Activated T-helper 1 cell treated with anti-CD3 and anti-CD28 coated beads, Interleukin-12 subunit alpha, Interleukin-12 subunit beta, Interleukin-2, Interleukin-4 antibody, amounts not matched to agents 30 ng/mL and 10 ng/mL and 1 ng/mL, durations not matched to agents 14 hours and 24 hours and 36 hours (primary cell): ENCODE results near the gene HYAL3. TPM values are rescaled to one million over a fixed set of nuclear protein-coding genes. Genes with fewer than 3 reads are reported as not detected.
A peak's percentile ranks its signal among the peaks of the same experiment; 100 is the strongest.

Experiments used
- DNase-seq: peaks from one replicate; pipeline ENCODE4 v3.0.0; 2021; ENCODE audit warnings: low spot score
- H3K27ac Mint-ChIP-seq: one replicate; pipeline ENCODE4 v1.8.0; 2021; ENCODE audit warnings: mild to moderate bottlenecking, mixed read lengths
- H3K27me3 Mint-ChIP-seq: one replicate; pipeline ENCODE4 v1.8.0; 2022; ENCODE audit warnings: mild to moderate bottlenecking, moderate library complexity, mixed read lengths; ENCODE audit not compliant: insufficient read depth
- H3K36me3 Mint-ChIP-seq: one replicate; pipeline ENCODE4 v1.8.0; 2021; ENCODE audit warnings: low read depth, mixed read lengths
- H3K4me1 Mint-ChIP-seq: one replicate; pipeline ENCODE4 v1.8.0; 2021; ENCODE audit warnings: low read depth, mixed read lengths
- H3K4me3 Mint-ChIP-seq: one replicate; pipeline ENCODE4 v1.8.0; 2021; ENCODE audit warnings: mild to moderate bottlenecking, moderate library complexity, mixed read lengths
- H3K9me3 Mint-ChIP-seq: one replicate; pipeline ENCODE4 v1.8.0; 2021; ENCODE audit warnings: mixed read lengths
- intact Hi-C: fragments of 100-400 bp; cut with micrococcal nuclease; formaldehyde crosslinking; loops from one replicate; pipeline ENCODE4 v1.15.1; 2024
- total RNA-seq: library from RNA; stranded (reverse); gene quantifications from 2 replicates; pipeline ENCODE4 v1.2.3, GENCODE V29; 2022

HYAL3 gene
- total RNA-seq, 1 donor from 2014 or later, result 8.0 TPM

GRCh38 chr3:50297896-50298725, 1.1 kb downstream of the HYAL3 start:
- Mint-ChIP-seq H3K27me3 (no peaks in the 10 kb centered on the region), H3K9me3 (no peaks in the 10 kb centered on the region), H3K4me3 (peak overlapping the region; percentile 94), H3K4me1 (peaks cover 15% of the 10 kb centered on the region), H3K36me3 (no peaks in the 10 kb centered on the region), H3K27ac (peak overlapping the region; percentile 95)
- intact Hi-C loops, result loop anchor here (2.0 to 5.0 kb wide), 4 partner anchors 357 to 1901 kb away; partner anchors contain the start of genes ALAS1, APEH, RBM6 and TRAIP
- DNase-seq, result no peak

DNA sequence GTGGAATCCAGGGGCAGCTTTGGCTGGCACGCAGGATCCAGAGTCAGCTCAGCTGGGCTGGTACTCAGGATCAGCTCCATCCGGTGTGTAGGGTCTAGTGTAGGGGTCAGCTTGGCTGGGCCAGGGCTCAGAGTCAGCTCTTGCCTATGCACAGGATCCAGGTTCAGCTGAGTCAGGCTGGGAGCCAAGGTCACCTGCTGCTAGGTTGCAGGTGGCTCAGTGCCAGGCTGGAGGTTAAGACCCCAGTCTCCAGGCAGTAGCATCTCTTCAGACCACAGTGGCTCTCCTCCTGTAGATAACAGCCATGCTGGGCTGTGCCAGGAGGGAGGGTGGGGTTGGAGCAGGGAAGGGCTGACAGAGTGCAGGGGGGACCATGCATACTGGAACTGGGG, 1.8 kb downstream of the HYAL3 start:
- DNase-seq, result no peak
- Mint-ChIP-seq H3K9me3 (no peaks in the 10 kb centered on the region), H3K4me3 (peak overlapping the region; percentile 94), H3K27ac (no peak overlapping the region), H3K36me3 (no peaks in the 10 kb centered on the region), H3K27me3 (no peaks in the 10 kb centered on the region), H3K4me1 (peaks cover 22% of the 10 kb centered on the region)
- intact Hi-C loops, result loop anchor here (5.0 kb wide), 1 partner anchor 625 kb away; the partner anchor contains the start of gene APEH

DNA sequence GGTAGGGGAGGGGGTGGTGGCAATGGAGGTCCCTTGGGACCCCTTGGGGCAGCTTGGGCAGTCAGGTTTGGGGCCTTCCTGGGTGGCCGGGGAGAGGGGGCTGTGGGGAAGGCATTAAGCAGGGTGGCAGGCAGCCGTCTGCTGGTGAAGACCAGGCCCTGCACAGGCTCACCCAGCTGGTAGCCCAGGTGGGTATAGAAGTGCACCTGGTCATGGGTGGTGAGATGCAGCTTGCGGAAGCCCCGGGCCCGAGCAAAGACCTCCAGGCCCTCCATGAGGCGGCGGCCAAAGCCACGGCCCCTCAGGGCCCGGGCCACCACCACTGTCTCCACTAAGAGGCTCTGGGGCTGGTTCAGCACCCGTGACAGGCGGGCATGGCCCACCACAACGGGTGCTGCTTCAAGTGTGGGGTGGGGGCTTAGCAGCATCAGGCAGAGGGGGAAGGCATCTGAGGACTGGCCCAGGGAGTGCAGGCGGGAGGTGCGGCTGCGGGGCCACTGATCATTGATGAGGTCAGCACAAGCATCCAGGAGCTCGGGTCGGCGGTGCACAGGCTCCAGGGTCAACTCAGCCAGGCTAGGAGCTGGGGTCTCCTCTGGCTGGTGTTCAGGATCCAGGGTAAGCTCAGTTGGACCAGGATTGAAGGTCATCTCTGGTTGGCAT, 2.4 kb downstream of the HYAL3 start:
- DNase-seq, result no peak
- Mint-ChIP-seq H3K27ac (no peak overlapping the region), H3K9me3 (no peaks in the 10 kb centered on the region)

GRCh38 chr3:50295553-50296431, 3.4 kb downstream of the HYAL3 start:
- Mint-ChIP-seq H3K4me1 (peaks cover 29% of the 10 kb centered on the region), H3K27ac (peak overlapping the region; percentile 5), H3K36me3 (peaks cover 4% of the 10 kb centered on the region), H3K27me3 (no peaks in the 10 kb centered on the region), H3K4me3 (no peak overlapping the region), H3K9me3 (no peaks in the 10 kb centered on the region)
- DNase-seq, result no peak
- intact Hi-C loops, result loop anchor here (5.0 kb wide), 1 partner anchor 623 kb away; the partner anchor contains the start of gene APEH

More for the DNA sequence above, 2.4 kb downstream of the HYAL3 start:
- Mint-ChIP-seq H3K4me3 (peak overlapping the region; percentile 53), H3K4me1 (peaks cover 23% of the 10 kb centered on the region), H3K27me3 (no peaks in the 10 kb centered on the region), H3K36me3 (no peaks in the 10 kb centered on the region)
- intact Hi-C loops, result loop anchor here (5.0 kb wide), 1 partner anchor 625 kb away; the partner anchor contains the start of gene APEH

- Mint-ChIP-seq H3K4me3 (no peak overlapping the region), H3K27me3 (no peaks in the 10 kb centered on the region), H3K36me3 (peaks cover 8% of the 10 kb centered on the region), H3K9me3 (no peaks in the 10 kb centered on the region), H3K4me1 (peaks cover 20% of the 10 kb centered on the region), H3K27ac (no peak overlapping the region)
- intact Hi-C loops, result loop anchor here (5.0 kb wide), 1 partner anchor 622 kb away; the partner anchor contains the start of gene APEH
- DNase-seq, result no peak
Observed at GRCh38 chr3:50294492-50295403, 4.5 kb downstream of the HYAL3 start.

DNA sequence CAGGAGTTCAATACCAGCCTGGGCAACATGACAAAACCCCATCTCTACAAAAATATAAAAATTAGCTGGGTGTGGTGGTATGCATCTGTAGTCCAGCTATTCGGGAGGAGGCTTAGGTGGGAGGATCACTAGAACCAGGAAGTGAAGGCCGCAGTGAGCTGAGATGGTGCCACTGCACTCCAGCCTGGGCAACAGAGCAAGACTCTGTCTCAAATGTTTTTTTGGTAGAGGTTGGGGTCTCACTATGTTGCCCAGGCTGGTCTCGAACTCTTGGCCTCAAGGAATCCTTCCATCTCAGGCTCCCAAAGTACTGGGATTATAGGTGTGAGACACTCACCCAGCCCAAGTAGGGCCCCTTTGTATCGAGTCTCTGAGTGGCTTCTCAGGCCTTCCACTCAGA, 5.1 kb downstream of the HYAL3 start:
- no peak overlapping the region for H3K4me3 Mint-ChIP-seq
- no peaks in the 10 kb centered on the region for H3K27me3 Mint-ChIP-seq
- no peak for DNase-seq
- H3K9me3 Mint-ChIP-seq, result no peaks in the 10 kb centered on the region
- intact Hi-C loops, result no loop called here
- peaks cover 19% of the 10 kb centered on the region for H3K4me1 Mint-ChIP-seq
- no peak overlapping the region for H3K27ac Mint-ChIP-seq
- H3K36me3 Mint-ChIP-seq, result peaks cover 8% of the 10 kb centered on the region

DNA sequence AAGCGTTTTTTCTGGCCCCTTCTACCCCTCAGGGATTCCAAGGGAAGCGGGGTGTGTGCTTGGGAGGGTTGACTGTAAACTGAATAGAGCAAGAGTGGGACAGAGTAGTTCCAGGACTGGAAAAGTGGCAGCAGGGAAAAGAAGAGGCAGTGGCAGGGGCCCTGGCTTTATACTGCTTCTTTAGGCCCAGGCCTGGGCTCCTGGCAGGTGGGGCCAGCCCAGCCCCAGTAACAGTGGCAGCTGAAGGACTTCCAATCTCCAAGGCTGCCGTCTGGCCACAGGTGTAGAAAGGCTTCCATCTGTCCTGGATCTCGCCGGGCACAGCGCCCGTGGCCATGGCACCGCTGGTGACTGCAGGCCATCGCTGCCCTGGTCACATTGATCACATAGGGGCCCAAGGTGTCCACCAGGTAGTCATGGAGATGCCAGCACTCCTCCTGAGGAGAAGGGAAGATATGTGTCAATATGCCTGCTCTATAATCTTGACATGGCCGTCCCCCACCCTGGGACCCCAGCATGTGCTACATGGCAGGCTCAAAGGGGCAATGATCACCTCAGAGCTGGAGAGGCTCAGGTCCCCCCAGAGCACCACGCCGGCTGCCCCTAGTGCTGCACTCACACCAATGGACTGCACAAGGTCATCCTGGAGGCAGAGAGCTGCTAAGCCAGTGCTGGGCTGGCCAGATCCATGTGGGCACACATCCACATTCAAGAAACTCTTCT, 6.0 kb downstream of the HYAL3 start:
- Mint-ChIP-seq H3K27ac (peak overlapping the region; percentile 83), H3K27me3 (no peaks in the 10 kb centered on the region), H3K9me3 (no peaks in the 10 kb centered on the region), H3K4me3 (peak overlapping the region; percentile 96), H3K4me1 (peaks cover 18% of the 10 kb centered on the region), H3K36me3 (peaks cover 13% of the 10 kb centered on the region)
- no peak for DNase-seq
- intact Hi-C loops, result loop anchor here (2.0 kb wide), 2 partner anchors 32 to 822 kb away; partner anchors contain the start of gene DAG1

GRCh38 chr3:50292159-50293078, 6.8 kb downstream of the HYAL3 start, which contains the start of gene IFRD2:
Gene IFRD2, minus strand, starts transcription at chr3:50292429. Its CDS starts 155 bp downstream, at chr3:50292274.
- intact Hi-C loops, result loop anchor here (1.0 to 2.0 kb wide), 11 partner anchors 29 to 822 kb away; partner anchors contain the start of genes DAG1, HEMK1, MON1A and TMEM115
- no peaks in the 10 kb centered on the region for H3K27me3 Mint-ChIP-seq
- H3K4me1 Mint-ChIP-seq, result peaks cover 14% of the 10 kb centered on the region
- H3K27ac Mint-ChIP-seq, result peak within 1 kb of the TSS; percentile 83
- peak; percentile 95 for DNase-seq
- H3K36me3 Mint-ChIP-seq, result peaks cover 14% of the 10 kb centered on the region
- no peaks in the 10 kb centered on the region for H3K9me3 Mint-ChIP-seq
- H3K4me3 Mint-ChIP-seq, result peak within 1 kb of the TSS; percentile 96

DNA sequence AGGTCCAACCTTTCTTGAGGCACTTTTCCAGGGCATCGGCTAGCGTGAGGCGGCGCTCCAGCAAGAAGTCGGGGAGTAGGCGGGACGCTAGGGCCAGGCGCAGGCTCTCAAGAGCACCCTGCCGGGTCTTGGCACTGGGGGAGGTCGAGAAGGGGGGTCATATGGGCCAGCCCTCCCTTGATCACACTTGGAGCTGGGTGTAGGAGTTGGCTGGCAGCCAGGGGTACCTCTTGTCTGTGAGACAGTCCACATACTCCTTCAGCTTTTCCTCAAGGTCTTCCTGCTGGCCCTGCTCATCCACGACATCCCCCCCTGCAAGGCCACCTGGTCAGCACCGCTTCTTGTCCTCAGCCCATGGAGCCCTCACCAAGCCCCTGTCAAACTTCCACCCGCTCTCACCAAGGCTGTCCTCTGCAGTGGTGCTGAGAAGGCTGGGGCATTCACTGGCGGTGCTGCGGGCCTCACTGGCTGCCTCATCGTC, 9.0 kb downstream of the HYAL3 start:
- intact Hi-C loops, result no loop called here
- H3K4me1 Mint-ChIP-seq, result peaks cover 14% of the 10 kb centered on the region
- H3K9me3 Mint-ChIP-seq, result no peaks in the 10 kb centered on the region
- H3K27ac Mint-ChIP-seq, result no peak overlapping the region
- peaks cover 15% of the 10 kb centered on the region for H3K36me3 Mint-ChIP-seq
- H3K4me3 Mint-ChIP-seq, result peak overlapping the region; percentile 63
- no peak for DNase-seq
- no peaks in the 10 kb centered on the region for H3K27me3 Mint-ChIP-seq

DNA sequence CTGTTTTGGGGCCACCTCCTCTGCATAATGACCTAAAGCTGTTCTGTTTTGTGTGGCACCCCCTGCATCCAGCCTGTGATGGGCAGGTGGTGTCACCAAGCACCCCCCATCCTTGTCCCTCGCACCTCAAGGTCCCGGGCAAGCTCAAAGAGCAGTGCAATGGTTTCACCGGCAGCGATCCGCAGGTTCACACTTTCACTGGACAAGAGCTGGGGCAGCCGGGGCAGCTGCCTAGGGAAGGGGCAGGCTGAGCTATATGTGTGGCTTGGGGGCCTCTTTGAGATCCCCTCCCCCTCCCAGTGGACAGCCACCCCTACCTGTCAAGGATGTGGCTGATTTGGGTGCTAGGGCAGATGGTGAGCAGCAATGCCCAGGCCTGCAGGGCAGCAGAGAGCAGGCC, 10.1 kb downstream of the HYAL3 start:
- H3K27me3 Mint-ChIP-seq, result no peaks in the 10 kb centered on the region
- DNase-seq, result no peak
- no peak overlapping the region for H3K27ac Mint-ChIP-seq
- H3K4me3 Mint-ChIP-seq, result peak overlapping the region; percentile 63
- intact Hi-C loops, result no loop called here
- H3K36me3 Mint-ChIP-seq, result peaks cover 15% of the 10 kb centered on the region
- H3K9me3 Mint-ChIP-seq, result no peaks in the 10 kb centered on the region
- H3K4me1 Mint-ChIP-seq, result peaks cover 14% of the 10 kb centered on the region
